ENCODE results near the gene NTHL1. TPM values are rescaled to one million over a fixed set of nuclear protein-coding genes. Genes with fewer than 3 reads are reported as not detected.

The NTHL1 gene
- total RNA-seq, 1 experiment from 2014 or later: 52.0 TPM

DNA sequence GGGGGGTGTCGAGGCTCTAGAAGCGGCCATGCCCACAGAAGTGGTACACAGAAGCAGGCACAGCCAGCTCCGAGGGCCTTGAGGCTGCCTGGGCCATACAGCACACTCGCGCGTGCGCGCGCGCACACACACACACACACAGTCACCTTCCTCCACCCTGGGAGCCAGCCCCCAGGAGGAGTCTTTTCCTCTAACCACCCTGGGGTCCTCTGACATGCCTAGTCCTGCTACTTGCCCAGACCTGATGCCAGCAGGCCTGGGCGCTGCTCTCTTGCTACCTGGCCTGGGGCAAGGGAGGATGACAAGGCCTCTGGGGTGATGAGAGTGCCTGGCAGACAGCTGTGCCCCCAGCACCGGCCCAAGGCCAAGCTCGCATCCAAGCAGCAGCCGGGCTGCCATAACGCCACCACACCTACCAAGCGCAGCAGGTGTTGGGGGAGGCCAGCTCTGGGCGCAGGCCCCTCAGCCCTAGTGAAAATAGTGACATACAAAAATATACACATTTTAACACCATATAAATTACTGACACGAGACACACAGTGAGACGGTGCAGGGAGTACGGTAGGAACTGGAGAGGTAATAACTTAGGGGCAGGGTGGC lies 41.2 kb upstream of the NTHL1 start:
- no peak overlapping the region for H2BK120ac ChIP-seq (ENCODE audit: low read depth, low read length, poor library complexity, severe bottlenecking)
- no peak overlapping the region for H3K23ac ChIP-seq (ENCODE audit: insufficient read length, low read depth, low read length)
- no peak overlapping the region for H3K56ac ChIP-seq (ENCODE audit: insufficient read length, low read depth, low read length)
- no peaks in the 10 kb centered on the region for H3K79me1 ChIP-seq (ENCODE audit: insufficient read depth, low read depth, low read length, poor library complexity, severe bottlenecking)
- no peak overlapping the region for H3K14ac ChIP-seq (ENCODE audit: insufficient read depth, low read length)
- Mint-ChIP-seq H3K4me1 (no peaks in the 10 kb centered on the region), H3K36me3 (ENCODE audit: insufficient read depth in 1 of 3, low read depth in 3 of 3) (peaks cover 0 to 17% (median 17%) of the 10 kb centered on the region in 3 experiments; a peak in 6 of 7 replicates), H3K27ac (no peak overlapping the region), H3K27me3 (ENCODE audit: low read depth) (no peaks in the 10 kb centered on the region), H3K4me3 (no peak overlapping the region; a peak in 2 of 5 replicates), H3K9me3 (no peaks in the 10 kb centered on the region)
- no peak overlapping the region for H3K9ac ChIP-seq (ENCODE audit: extremely low read depth, insufficient read length, low read length)
- H3K18ac ChIP-seq (ENCODE audit: insufficient read length, low read depth, low read length): no peak overlapping the region
- H3T11ph ChIP-seq (ENCODE audit: low read length): no peak overlapping the region
- H2AK5ac ChIP-seq (ENCODE audit: insufficient read length, low read length): no peak overlapping the region
- no peak overlapping the region for H3K27ac ChIP-seq (ENCODE audit: insufficient read length, low read depth, low read length)
- H2BK5ac ChIP-seq (ENCODE audit: insufficient read length, low read length): no peak overlapping the region
- H4K8ac ChIP-seq (replicated peaks; ENCODE audit: insufficient read length, low read depth, low read length): no peak overlapping the region
- no peaks in the 10 kb centered on the region for H3K27me3 ChIP-seq (ENCODE audit: insufficient read depth, low read length)
- no peak overlapping the region for H2AFZ ChIP-seq (ENCODE audit: low read length)
- no peak overlapping the region for H3K4me2 ChIP-seq (ENCODE audit: insufficient read depth, insufficient read length, low read length)
- no peaks in the 10 kb centered on the region for H3K9me3 ChIP-seq (ENCODE audit: control insufficient read depth, low read depth, low read length)
- no peak overlapping the region for H4K91ac ChIP-seq (ENCODE audit: insufficient read length, low read depth, low read length)
- WGBS (ENCODE audit: extremely low coverage, insufficient read length, low lambda C conversion rate): no CpG with 5 or more reads among the region's 20 CpGs
- no peak overlapping the region for H2BK12ac ChIP-seq (ENCODE audit: insufficient read length, low read depth, low read length)
- no peaks in the 10 kb centered on the region for H3K23me2 ChIP-seq (ENCODE audit: insufficient read length, low read depth, low read length, poor library complexity, severe bottlenecking)
- H3K79me2 ChIP-seq (ENCODE audit: insufficient read depth, low read length): no peaks in the 10 kb centered on the region
- TF ChIP-seq CTCF (conservative IDR thresholded peaks at IDR 0.05): no peak
- no peaks in the 10 kb centered on the region for H3K4me1 ChIP-seq (ENCODE audit: insufficient read depth, low read length)
- DNase-seq: no peak
- no peak overlapping the region for H4K5ac ChIP-seq (ENCODE audit: insufficient read length, low read depth, low read length)
- H2BK20ac ChIP-seq (ENCODE audit: low read depth, low read length, poor library complexity, severe bottlenecking): no peak overlapping the region
- no peaks in the 10 kb centered on the region for H4K20me1 ChIP-seq (ENCODE audit: control insufficient read depth, insufficient read depth, insufficient read length)
- H3K4ac ChIP-seq (ENCODE audit: low read depth, low read length): no peak overlapping the region
- H2BK15ac ChIP-seq (ENCODE audit: low read depth, low read length): no peak overlapping the region
